ENCODE measurements around the gene EFHC1.

DNA sequence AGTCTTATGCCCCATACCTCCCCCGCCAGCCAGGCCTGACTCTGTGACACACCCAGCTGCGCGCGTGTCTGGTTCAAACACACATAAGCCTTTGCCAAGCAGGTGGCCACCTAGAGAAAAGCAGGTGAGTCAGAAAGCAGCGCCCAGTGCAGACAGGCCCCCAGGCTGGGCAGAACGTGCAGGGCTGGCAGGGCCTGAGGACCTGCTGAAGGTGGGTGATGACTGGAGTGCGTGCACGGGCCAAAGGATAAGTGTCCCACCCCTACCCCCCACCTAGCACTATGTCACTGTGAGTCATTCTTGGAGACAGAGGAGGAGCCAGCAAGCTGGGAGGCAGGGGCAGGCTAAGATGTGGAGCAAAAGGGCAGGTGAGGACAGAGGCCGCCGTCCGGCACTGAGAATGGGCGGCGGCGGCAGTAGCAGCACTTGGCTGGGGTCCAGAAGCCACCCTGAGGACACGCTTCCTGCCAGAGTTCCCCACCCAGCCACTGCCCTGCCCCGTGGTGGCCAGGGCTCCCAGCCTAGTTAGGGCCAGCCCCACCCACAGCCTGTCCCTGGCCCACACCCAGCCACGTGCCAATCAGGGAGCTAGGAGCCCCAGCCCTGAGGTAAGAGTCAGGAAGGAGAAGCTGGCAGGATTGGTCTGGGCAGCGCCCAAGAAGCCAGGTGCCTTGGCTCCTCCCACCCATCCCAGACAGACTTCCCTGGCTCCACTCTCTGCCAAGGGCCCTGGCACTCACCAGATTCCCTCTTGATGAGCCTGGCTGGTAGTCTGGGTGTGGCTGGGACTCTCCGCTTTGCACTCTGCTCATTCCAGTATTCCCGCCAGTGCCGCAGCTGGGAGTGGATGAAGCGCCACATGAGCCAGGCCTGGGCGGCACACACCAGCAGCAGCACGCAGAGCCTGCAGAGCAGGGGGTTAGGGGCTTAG lies 84.0 kb downstream of the EFHC1 start:
- no peak for TF ChIP-seq EZH2 (IDR thresholded peaks at IDR 0.05; ENCODE audit: borderline replicate concordance, low read length)
- TF ChIP-seq, protein P1, sequence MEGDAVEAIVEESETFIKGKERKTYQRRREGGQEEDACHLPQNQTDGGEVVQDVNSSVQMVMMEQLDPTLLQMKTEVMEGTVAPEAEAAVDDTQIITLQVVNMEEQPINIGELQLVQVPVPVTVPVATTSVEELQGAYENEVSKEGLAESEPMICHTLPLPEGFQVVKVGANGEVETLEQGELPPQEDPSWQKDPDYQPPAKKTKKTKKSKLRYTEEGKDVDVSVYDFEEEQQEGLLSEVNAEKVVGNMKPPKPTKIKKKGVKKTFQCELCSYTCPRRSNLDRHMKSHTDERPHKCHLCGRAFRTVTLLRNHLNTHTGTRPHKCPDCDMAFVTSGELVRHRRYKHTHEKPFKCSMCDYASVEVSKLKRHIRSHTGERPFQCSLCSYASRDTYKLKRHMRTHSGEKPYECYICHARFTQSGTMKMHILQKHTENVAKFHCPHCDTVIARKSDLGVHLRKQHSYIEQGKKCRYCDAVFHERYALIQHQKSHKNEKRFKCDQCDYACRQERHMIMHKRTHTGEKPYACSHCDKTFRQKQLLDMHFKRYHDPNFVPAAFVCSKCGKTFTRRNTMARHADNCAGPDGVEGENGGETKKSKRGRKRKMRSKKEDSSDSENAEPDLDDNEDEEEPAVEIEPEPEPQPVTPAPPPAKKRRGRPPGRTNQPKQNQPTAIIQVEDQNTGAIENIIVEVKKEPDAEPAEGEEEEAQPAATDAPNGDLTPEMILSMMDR (conservative IDR thresholded peaks at IDR 0.05 in 1 of 2, IDR thresholded peaks at IDR 0.05 in 1 of 2; ENCODE audit: extremely low read depth in 1 of 2, insufficient read depth in 1 of 2, low read depth in 1 of 2, low read length in 2 of 2) = no peak

Data from mammary epithelial cell (primary cell).